HEK293T (cell line): Measurements from ENCODE around the gene PKP2.

Source experiments
- CTCF ChIA-PET: fragments of 350-600 bp; formaldehyde crosslinking; extraction: SDS; loops from one replicate; lab custom pipeline; 2021; ENCODE audit warnings: antibody characterized with exemption, inconsistent platforms; lab: Yijun Ruan, JAX
- POLR2A ChIA-PET: fragments of 350-600 bp; formaldehyde crosslinking; extraction: SDS; loops from one replicate; lab custom pipeline; 2020; ENCODE audit warnings: antibody characterized with exemption, inconsistent platforms; lab: Yijun Ruan, JAX
- DNase-seq: peaks from one replicate; pipeline ENCODE4 v3.0.0; 2012; ENCODE audit warnings: mixed read lengths; ENCODE audit errors: extremely low spot score
- ARNT ChIP-seq: fragments of 450-650 bp; IDR thresholded peaks from 2 replicates; pipeline ENCODE4 v1.6.1; 2017; ENCODE audit warnings: mild to moderate bottlenecking
- BHLHE40 ChIP-seq: fragments of 450-650 bp; IDR thresholded peaks from 2 replicates; pipeline ENCODE4 v1.6.1; 2016; ENCODE audit warnings: mild to moderate bottlenecking, moderate library complexity, borderline replicate concordance
- CTBP1 ChIP-seq: fragments of 450-650 bp; IDR thresholded peaks from 2 replicates; pipeline ENCODE4 v1.6.1; 2016; ENCODE audit warnings: borderline replicate concordance
- ELF4 ChIP-seq: fragments of 450-650 bp; IDR thresholded peaks from 2 replicates; pipeline ENCODE4 v1.6.1; 2017; ENCODE audit warnings: antibody characterized with exemption
- FOXA1 ChIP-seq: fragments of 450-650 bp; IDR thresholded peaks from 2 replicates; pipeline ENCODE4 v1.6.1; 2016; ENCODE audit warnings: mild to moderate bottlenecking
- FOXK2 ChIP-seq: fragments of 450-650 bp; IDR thresholded peaks from 2 replicates; pipeline ENCODE4 v1.6.1; 2016; ENCODE audit warnings: mild to moderate bottlenecking
- FOXM1 ChIP-seq: fragments of 450-650 bp; IDR thresholded peaks from 2 replicates; pipeline ENCODE4 v1.6.1; 2017; ENCODE audit warnings: mild to moderate bottlenecking, borderline replicate concordance
- HDGF ChIP-seq: fragments of 450-650 bp; IDR thresholded peaks from 2 replicates; pipeline ENCODE4 v1.6.1; 2017; ENCODE audit warnings: antibody characterized with exemption, borderline replicate concordance
- L3MBTL2 ChIP-seq: fragments of 450-650 bp; conservative IDR thresholded peaks from 2 replicates; pipeline ENCODE4 v1.6.1; 2016; ENCODE audit warnings: mild to moderate bottlenecking
- LEF1 ChIP-seq: fragments of 450-650 bp; IDR thresholded peaks from 2 replicates; pipeline ENCODE4 v1.6.1; 2017; ENCODE audit warnings: mild to moderate bottlenecking, borderline replicate concordance
- NFRKB ChIP-seq: fragments of 450-650 bp; IDR thresholded peaks from 2 replicates; pipeline ENCODE4 v1.6.1; 2016; ENCODE audit warnings: mild to moderate bottlenecking, moderate library complexity
- PKNOX1 ChIP-seq: fragments of 450-650 bp; IDR thresholded peaks from 2 replicates; pipeline ENCODE4 v1.6.1; 2016
- SP1 ChIP-seq: fragments of 450-650 bp; IDR thresholded peaks from 2 replicates; pipeline ENCODE4 v1.6.1; 2017
- SUZ12 ChIP-seq: fragments of 450-650 bp; IDR thresholded peaks from 2 replicates; pipeline ENCODE4 v1.6.1; 2016; ENCODE audit warnings: mild to moderate bottlenecking
- TARDBP ChIP-seq: fragments of 450-650 bp; IDR thresholded peaks from 2 replicates; pipeline ENCODE4 v1.6.1; 2016
- ZNF384 ChIP-seq: fragments of 450-650 bp; IDR thresholded peaks from 2 replicates; pipeline ENCODE4 v1.6.1; 2016

Gene PKP2

GRCh38 chr12:32753605-32754004 is 143.0 kb downstream of the PKP2 start:
- CTCF ChIA-PET = no interaction called here
- POLR2A ChIA-PET = no interaction called here
- TF ChIP-seq TARDBP (no peak), FOXA1 (no peak), LEF1 (no peak), BHLHE40 (no peak), ELF4 (no peak), ARNT (no peak), SP1 (no peak), NFRKB (no peak), HDGF (no peak), FOXK2 (no peak), SUZ12 (no peak), FOXM1 (no peak), L3MBTL2 (no peak), PKNOX1 (no peak), CTBP1 (no peak), ZNF384 (no peak)
- DNase-seq = no peak

GRCh38 chr12:32743264-32743663 is 153.3 kb downstream of the PKP2 start:
- DNase-seq = no peak
- TF ChIP-seq HDGF = no peak
- TF ChIP-seq SUZ12 = no peak
- no peak for TF ChIP-seq L3MBTL2
- no peak for TF ChIP-seq CTBP1
- no peak for TF ChIP-seq SP1
- TF ChIP-seq BHLHE40 = no peak
- TF ChIP-seq PKNOX1 = no peak
- TF ChIP-seq ZNF384 = no peak
- TF ChIP-seq ELF4 = no peak
- TF ChIP-seq ARNT = no peak
- TF ChIP-seq NFRKB = no peak
- no peak for TF ChIP-seq FOXA1
- TF ChIP-seq LEF1 = no peak
- TF ChIP-seq FOXM1 = no peak
- TF ChIP-seq TARDBP = no peak
- TF ChIP-seq FOXK2 = no peak
- CTCF ChIA-PET = interaction anchor here (1.5 kb wide), 1 partner anchor 12 kb away, joined by 5 read pairs; the partner anchor contains the start of gene YARS2
- POLR2A ChIA-PET = interaction anchor here (1.4 kb wide), 1 partner anchor 12 kb away, joined by 4 read pairs; the partner anchor contains the start of gene YARS2

GRCh38 chr12:32742133-32742532 is 154.4 kb downstream of the PKP2 start:
- POLR2A ChIA-PET = no interaction called here
- TF ChIP-seq SUZ12 = no peak
- TF ChIP-seq SP1 = no peak
- no peak for TF ChIP-seq BHLHE40
- TF ChIP-seq TARDBP = no peak
- no peak for TF ChIP-seq NFRKB
- no peak for TF ChIP-seq ELF4
- TF ChIP-seq L3MBTL2 = no peak
- no peak for TF ChIP-seq ZNF384
- no peak for TF ChIP-seq LEF1
- TF ChIP-seq FOXA1 = no peak
- TF ChIP-seq HDGF = no peak
- no peak for TF ChIP-seq ARNT
- DNase-seq = no peak
- CTCF ChIA-PET = no interaction called here
